H1 (cell line): Measurements from ENCODE around the gene NCK1. TPM values are rescaled to one million over a fixed set of nuclear protein-coding genes. Genes with fewer than 3 reads are reported as not detected.

ENCODE experiments used
- ASH2L ChIP-seq: fragments of 200-600, 300-600 bp; sonication (generic); IDR thresholded peaks from one replicate; pipeline ENCODE4 v1.7.1; 2017; ENCODE audit warnings: low read length
- CHD7 ChIP-seq: fragments of 300-600 bp; sonication (generic); IDR thresholded peaks from 2 replicates; pipeline ENCODE4 v1.7.1; 2012; ENCODE audit warnings: low read length, moderate library complexity, mild to moderate bottlenecking, inconsistent platforms; ENCODE audit not compliant: insufficient replicate concordance
- KDM5A ChIP-seq: fragments of 200-600 bp; IDR thresholded peaks from 2 replicates; pipeline ENCODE4 v1.7.1; 2012; ENCODE audit warnings: mild to moderate bottlenecking, low read length, inconsistent platforms, mixed read lengths
- MAFK ChIP-seq: IDR thresholded peaks from 2 replicates; pipeline ENCODE4 v1.6.1; 2012; ENCODE audit warnings: low read depth, mild to moderate bottlenecking, improper control_type of control experiment, low read length
- PHF8 ChIP-seq: fragments of 200-600 bp; sonication (generic); conservative IDR thresholded peaks from 2 replicates; pipeline ENCODE4 v1.7.1; 2012; ENCODE audit warnings: low read depth, mild to moderate bottlenecking, inconsistent platforms, low read length, moderate library complexity
- POLR2A ChIP-seq, 2 experiments: IDR thresholded peaks; 1 replicate in 1 of 2; 2 replicates in 1 of 2; pipeline ENCODE4 v1.6.1; 2011; ENCODE audit warnings: low read depth in 2 of 2, low read length in 2 of 2, mild to moderate bottlenecking in 2 of 2; ENCODE audit errors: control extremely low read depth in 1 of 2
- POU5F1 ChIP-seq: IDR thresholded peaks from 2 replicates; pipeline ENCODE4 v1.6.1; 2011; ENCODE audit warnings: low read depth, mild to moderate bottlenecking, low read length, moderate library complexity
- RAD21 ChIP-seq, 2 experiments: IDR thresholded peaks in 1 of 2; conservative IDR thresholded peaks in 1 of 2; 2 replicates each; pipeline ENCODE4 v1.6.1; 2011; ENCODE audit warnings: low read depth in 2 of 2, low read length in 2 of 2, improper control_type of control experiment in 1 of 2, inconsistent platforms in 1 of 2, mild to moderate bottlenecking in 1 of 2, moderate library complexity in 1 of 2
- RNF2 ChIP-seq: fragments of 200-900, 300-1000 bp; sonication (generic); IDR thresholded peaks from 2 replicates; pipeline ENCODE4 v1.7.1; 2016; ENCODE audit warnings: borderline replicate concordance, low read depth, mild to moderate bottlenecking, antibody characterized with exemption, low read length; ENCODE audit not compliant: poor library complexity, severe bottlenecking; ENCODE audit errors: missing control alignments
- SIX5 ChIP-seq: IDR thresholded peaks from 2 replicates; pipeline ENCODE4 v1.6.1; 2011; ENCODE audit warnings: mild to moderate bottlenecking, low read depth, low read length
- SP1 ChIP-seq: IDR thresholded peaks from 2 replicates; pipeline ENCODE4 v1.6.1; 2011; ENCODE audit warnings: low read depth, low read length
- TBP ChIP-seq: IDR thresholded peaks from 2 replicates; pipeline ENCODE4 v1.6.1; 2011; ENCODE audit warnings: low read depth, low read length, improper control_type of control experiment
- TCF12 ChIP-seq: IDR thresholded peaks from 2 replicates; pipeline ENCODE4 v1.6.1; 2011; ENCODE audit warnings: low read depth, mild to moderate bottlenecking, low read length
- polyA plus RNA-seq, 7 experiments: library from polyadenylated mRNA; depleted of rRNA in 3 of 7; stranded (reverse) in 5 of 7; unstranded in 2 of 7; fragments of >200 nt in 5 of 7; fragments of 200-250 nt in 2 of 7; gene quantifications; 1 replicate in 5 of 7; 2 replicates in 1 of 7; 4 replicates in 1 of 7; pipeline versions ENCODE4 v1.2.1 to v1.2.3, GENCODE V29; 2011 to 2013; ENCODE audit warnings: missing spikeins in 2 of 7, mixed read lengths in 2 of 7
- total RNA-seq: library from RNA; stranded (reverse); fragmentation: NEBNext Ultra II Directional; extraction: Animal tissue kit (Norgen Biotek cat#: 25700); gene quantifications from 2 replicates; pipeline ENCODE4 v1.2.1, GENCODE V29; 2021

The NCK1 gene
- total and polyA plus RNA-seq, 2 of the 8 experiments (the other 6 are each of a cell fraction or from before 2014, with no cell fraction given), result 10.0 to 28.5 TPM

GRCh38 chr3:136973352-136973751 lies 111.3 kb downstream of the NCK1 start (continued):
- TF ChIP-seq CHD7 (no peak), RAD21 (IDR thresholded peaks at IDR 0.05 in 1 of 2, conservative IDR thresholded peaks at IDR 0.05 in 1 of 2; ENCODE audit: low read depth in 2 of 2, low read length in 2 of 2) (no peak), POU5F1 (no peak), RNF2 (no peak), PHF8 (no peak), TBP (no peak), SP1 (no peak), KDM5A (no peak), SIX5 (no peak), TCF12 (no peak), POLR2A (IDR thresholded peaks at IDR 0.05; ENCODE audit: control extremely low read depth in 1 of 2, low read depth in 2 of 2, low read length in 2 of 2) (no peak), ASH2L (no peak), MAFK (no peak)
